LNCAP (cell line): ENCODE data around the gene INPP5D.

Experiments used
- CTCF ChIP-seq: fragments of 450-650 bp; IDR thresholded peaks from 2 replicates; pipeline ENCODE4 v1.5.1; 2017; ENCODE audit warnings: mild to moderate bottlenecking

The INPP5D gene

GRCh38 chr2:233250985-233251305 is 190.8 kb downstream of the INPP5D start:
- TF ChIP-seq CTCF, result no peak

- TF ChIP-seq CTCF, result peak; percentile 84
These were observed 191.4 kb downstream of the INPP5D start, which contains the start of gene ATG16L1 for GRCh38 chr2:233251306-233252116. ATG16L1 (plus strand) TSS chr2:233251673; CDS start chr2:233251828, 155 bp downstream.

GRCh38 chr2:233252227-233252626 is 192.1 kb downstream of the INPP5D start:
- no peak for TF ChIP-seq CTCF

- no peak for TF ChIP-seq CTCF
These were observed 195.0 kb downstream of the INPP5D start for GRCh38 chr2:233255151-233255550.

GRCh38 chr2:233256048-233256447 is 195.9 kb downstream of the INPP5D start:
- TF ChIP-seq CTCF, result no peak
